NCI-H1105 (cell line): ENCODE data around the gene KCNQ1.

Experiments used
- DNase-seq: peaks from one replicate; lab custom pipeline; 2025; lab: John Stamatoyannopoulos, UW

The KCNQ1 gene

GRCh38 chr11:2744166-2744565, 299.4 kb downstream of the KCNQ1 start:
- DNase-seq = no peak

GRCh38 chr11:2745511-2745910, 300.7 kb downstream of the KCNQ1 start:
- DNase-seq = no peak

GRCh38 chr11:2746401-2747247, 301.8 kb downstream of the KCNQ1 start:
- no peak for DNase-seq

GRCh38 chr11:2747248-2748027, 302.6 kb downstream of the KCNQ1 start:
- no peak for DNase-seq

- no peak for DNase-seq
Measured at GRCh38 chr11:2748061-2748813, 303.4 kb downstream of the KCNQ1 start.

- DNase-seq = no peak
Measured at GRCh38 chr11:2748814-2749554, 304.2 kb downstream of the KCNQ1 start.

GRCh38 chr11:2750101-2750681, 305.4 kb downstream of the KCNQ1 start:
- no peak for DNase-seq

GRCh38 chr11:2750682-2751522, 306.1 kb downstream of the KCNQ1 start:
- peak; percentile 85 for DNase-seq

- DNase-seq = no peak
Measured at GRCh38 chr11:2751523-2752203, 306.9 kb downstream of the KCNQ1 start.

GRCh38 chr11:2752204-2752770, 307.5 kb downstream of the KCNQ1 start:
- no peak for DNase-seq

GRCh38 chr11:2752923-2753322, 308.1 kb downstream of the KCNQ1 start:
- DNase-seq = no peak

GRCh38 chr11:2754008-2754407, 309.2 kb downstream of the KCNQ1 start:
- DNase-seq = no peak

- no peak for DNase-seq
Measured at GRCh38 chr11:2755071-2755470, 310.3 kb downstream of the KCNQ1 start.

GRCh38 chr11:2758751-2759150, 313.9 kb downstream of the KCNQ1 start:
- no peak for DNase-seq

- no peak for DNase-seq
Measured at GRCh38 chr11:2759228-2760195, 314.7 kb downstream of the KCNQ1 start.

- DNase-seq = no peak
Measured at GRCh38 chr11:2760196-2760871, 315.5 kb downstream of the KCNQ1 start.

- DNase-seq = no peak
Measured at GRCh38 chr11:2761131-2762030, 316.6 kb downstream of the KCNQ1 start.
